Thyroid gland (tissue), 4 donors: ENCODE measurements around the gene ZNFX1. TPM values are rescaled to one million over a fixed set of nuclear protein-coding genes. Genes with fewer than 3 reads are reported as not detected.
A peak's percentile ranks its signal among the peaks of the same experiment; 100 is the strongest.

Experiments used
- DNase-seq, 2 donors: peaks; one replicate each; pipeline ENCODE4 v3.0.0-alpha.2; 2019
- H3K27ac ChIP-seq, 3 donors: fragments of 200-600 bp; sonication (generic); 1 replicate in 2 of 3; 2 replicates in 1 of 3; pipeline ENCODE4 v1.5.1; 2016 to 2019; ENCODE audit warnings: mild to moderate bottlenecking in 1 of 3, moderate library complexity in 1 of 3
- H3K27me3 ChIP-seq: fragments of 200-600 bp; sonication (generic); one replicate; pipeline ENCODE4 v1.5.1; 2019
- H3K36me3 ChIP-seq, 2 donors: fragments of 200-600 bp; sonication (generic); one replicate each; pipeline ENCODE4 v1.5.1; 2016 to 2019
- H3K4me1 ChIP-seq, 2 donors: fragments of 200-600 bp; sonication (generic); one replicate each; pipeline ENCODE4 v1.5.1; 2017 to 2019
- H3K4me3 ChIP-seq, 3 donors: fragments of 200-600 bp; sonication (generic); replicated peaks in 1 of 3; 1 replicate in 2 of 3; 2 replicates in 1 of 3; pipeline ENCODE4 v1.5.1; 2016; ENCODE audit warnings: mild to moderate bottlenecking in 1 of 3
- H3K9me3 ChIP-seq: fragments of 200-600 bp; sonication (generic); one replicate; pipeline ENCODE4 v1.5.1; 2017
- CTCF ChIP-seq, 6 experiments: fragments of 200-600 bp in 3 of 6; fragments of 450-650 bp in 3 of 6; sonication (generic) in 3 of 6; IDR thresholded peaks; one replicate each; pipeline ENCODE4 v1.5.1; 2016 to 2019; ENCODE audit warnings: antibody characterized with exemption in 6 of 6, mild to moderate bottlenecking in 2 of 6, inconsistent platforms in 1 of 6, moderate library complexity in 1 of 6
- POLR2A ChIP-seq, 2 donors: fragments of 450-650 bp; IDR thresholded peaks; one replicate each; pipeline ENCODE4 v1.6.1; 2017; ENCODE audit warnings: antibody characterized with exemption in 2 of 2, mild to moderate bottlenecking in 2 of 2, moderate library complexity in 1 of 2
- WGBS, 2 donors: methylation state at CpG; one replicate each; pipeline ENCODE4 v1.1.5; 2017; 5-methylcytosine and 5-hydroxymethylcytosine counted together
- intact Hi-C: fragments of 100-400 bp; cut with DNase I; formaldehyde crosslinking; loops from one replicate; pipeline ENCODE4 v1.15.1; 2023
- total RNA-seq, 4 donors: library from RNA; depleted of rRNA; stranded (reverse); fragments of >200 nt; gene quantifications; one replicate each; pipeline ENCODE4 v1.2.3, GENCODE V29; 2016

Gene ZNFX1
- total RNA-seq, 4 donors from 2014 or later: 39.8 to 52.2 (median 46.3) TPM

GRCh38 chr20:49313283-49313682 is 35.4 kb upstream of the ZNFX1 start:
- Histone ChIP-seq H3K9me3 (no peaks in the 10 kb centered on the region), H3K4me3 (no peak overlapping the region), H3K36me3 (no peaks in the 10 kb centered on the region), H3K4me1 (peaks cover 6 to 9% of the 10 kb centered on the region in 2 donors), H3K27ac (peak overlapping the region in 1 of 3 donors; percentile 8), H3K27me3 (no peaks in the 10 kb centered on the region)
- intact Hi-C loops: no loop called here
- peak in 1 of 2 donors; percentile 31 for DNase-seq
- TF ChIP-seq POLR2A (IDR thresholded peaks at IDR 0.05): no peak
- no peak for TF ChIP-seq CTCF (IDR thresholded peaks at IDR 0.05)
- 30 to 62% methylated on average over 2 of the region's 2 CpGs for WGBS, 2 donors

- no peak for TF ChIP-seq POLR2A (IDR thresholded peaks at IDR 0.05)
- no peak for TF ChIP-seq CTCF (IDR thresholded peaks at IDR 0.05)
- H3K4me3 ChIP-seq: no peak overlapping the region
- 86 to 94% methylated on average over 4 of the region's 4 CpGs for WGBS, 2 donors
- H3K4me1 ChIP-seq: peaks cover 5 to 6% of the 10 kb centered on the region in 2 donors
- no peaks in the 10 kb centered on the region for H3K9me3 ChIP-seq
- no peaks in the 10 kb centered on the region for H3K36me3 ChIP-seq
- H3K27me3 ChIP-seq: no peaks in the 10 kb centered on the region
- no peak overlapping the region for H3K27ac ChIP-seq
- DNase-seq: no peak
- intact Hi-C loops: no loop called here
These were observed 34.8 kb upstream of the ZNFX1 start for GRCh38 chr20:49312661-49313060.

DNA sequence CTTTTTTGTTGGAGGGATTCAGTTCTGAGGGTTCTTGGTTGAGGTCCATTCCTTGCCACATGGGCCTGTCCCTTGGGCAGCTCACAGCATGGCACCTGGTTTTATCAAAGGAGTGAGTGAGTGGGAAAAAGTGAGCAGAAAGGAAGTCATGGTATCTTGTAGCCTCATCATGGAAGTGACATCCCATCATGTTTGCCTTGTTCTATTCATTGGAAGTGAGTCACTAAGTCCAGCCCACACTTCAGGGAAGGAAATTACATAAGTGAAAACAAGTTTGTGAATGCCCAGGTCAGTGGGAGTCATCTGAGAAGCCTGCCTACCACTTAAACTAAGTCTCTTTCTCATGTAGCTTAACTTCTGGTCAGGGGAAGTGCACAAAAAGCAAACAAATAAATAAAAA is 32.8 kb upstream of the ZNFX1 start:
- H3K27me3 ChIP-seq: no peaks in the 10 kb centered on the region
- no peak for DNase-seq
- no peaks in the 10 kb centered on the region for H3K9me3 ChIP-seq
- intact Hi-C loops: no loop called here
- no peak for TF ChIP-seq CTCF (IDR thresholded peaks at IDR 0.05)
- no peak for TF ChIP-seq POLR2A (IDR thresholded peaks at IDR 0.05)
- peaks cover 5 to 6% of the 10 kb centered on the region in 2 donors for H3K4me1 ChIP-seq
- no peak overlapping the region for H3K4me3 ChIP-seq
- no peaks in the 10 kb centered on the region for H3K36me3 ChIP-seq
- no peak overlapping the region for H3K27ac ChIP-seq

DNA sequence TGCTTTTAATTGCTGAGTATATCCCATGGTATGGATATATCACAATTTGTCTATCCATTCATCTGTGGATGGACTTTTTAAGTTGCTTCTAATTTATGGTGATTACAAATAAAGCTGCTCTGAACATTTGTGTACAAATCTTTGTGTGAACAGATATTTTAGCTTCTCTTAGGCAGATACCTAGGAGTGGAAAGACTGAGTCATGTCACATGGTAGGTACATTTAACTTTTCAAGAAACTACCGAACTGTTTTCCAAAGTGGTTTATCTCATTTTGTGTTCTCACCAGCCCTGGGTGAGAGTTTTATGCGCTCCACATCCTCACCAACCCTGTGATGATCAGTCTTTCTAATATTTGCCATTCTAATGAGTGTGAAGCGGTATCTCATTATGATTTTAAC is 31.0 kb upstream of the ZNFX1 start:
- TF ChIP-seq CTCF (IDR thresholded peaks at IDR 0.05) (no peak), POLR2A (IDR thresholded peaks at IDR 0.05) (no peak)
- peaks cover 0 to under 1% of the 10 kb centered on the region in 2 donors for H3K4me1 ChIP-seq
- no peaks in the 10 kb centered on the region for H3K9me3 ChIP-seq
- H3K27me3 ChIP-seq: no peaks in the 10 kb centered on the region
- H3K36me3 ChIP-seq: no peaks in the 10 kb centered on the region
- intact Hi-C loops: no loop called here
- no peak for DNase-seq
- H3K27ac ChIP-seq: no peak overlapping the region
- H3K4me3 ChIP-seq: no peak overlapping the region
- 84 to 86% methylated on average over 3 of the region's 3 CpGs for WGBS, 2 donors

- Histone ChIP-seq H3K4me3 (no peak overlapping the region), H3K4me1 (no peaks in the 10 kb centered on the region), H3K27ac (no peak overlapping the region), H3K36me3 (no peaks in the 10 kb centered on the region), H3K9me3 (no peaks in the 10 kb centered on the region), H3K27me3 (no peaks in the 10 kb centered on the region)
- no peak for TF ChIP-seq POLR2A (IDR thresholded peaks at IDR 0.05)
- no peak for TF ChIP-seq CTCF (IDR thresholded peaks at IDR 0.05)
- 79 to 81% methylated on average over 10 of the region's 10 CpGs for WGBS, 2 donors
- intact Hi-C loops: no loop called here
- DNase-seq: no peak
These were observed 29.2 kb upstream of the ZNFX1 start for GRCh38 chr20:49306903-49307620.
